GM23338 (cell line): Measurements from ENCODE around the gene GHDC. TPM values are rescaled to one million over a fixed set of nuclear protein-coding genes. Genes with fewer than 3 reads are reported as not detected.
A peak's percentile ranks its signal among the peaks of the same experiment; 100 is the strongest.

Experiments
- ATAC-seq: fragments of 200-7000 bp; cut with Tn5 transposase; 3 replicates; pipeline ENCODE4 v1.9.1; 2020
- DNase-seq: peaks from one replicate; pipeline ENCODE4 v3.0.0-alpha.2; 2015; ENCODE audit warnings: low spot score
- H2AFZ ChIP-seq: fragments of 200-600 bp; sonication (generic); 2 replicates; pipeline ENCODE4 v1.8.0; 2016; ENCODE audit warnings: antibody characterized with exemption, mild to moderate bottlenecking, moderate library complexity
- H3F3A ChIP-seq: fragments of 200-600 bp; sonication (generic); replicated peaks from 2 replicates; pipeline ENCODE4 v1.8.0; 2017; ENCODE audit warnings: antibody characterized with exemption, mixed run types, low read depth
- H3K27ac ChIP-seq: fragments of 200-600 bp; sonication (generic); 2 replicates; pipeline ENCODE4 v1.6.1; 2016; ENCODE audit warnings: low read depth
- H3K27me3 ChIP-seq: fragments of 200-600 bp; sonication (generic); 2 replicates; pipeline ENCODE4 v1.8.0; 2016; ENCODE audit warnings: mild to moderate bottlenecking, mixed run types, moderate library complexity; ENCODE audit not compliant: insufficient read depth
- H3K36me3 ChIP-seq: fragments of 200-600 bp; sonication (generic); 2 replicates; pipeline ENCODE4 v1.8.0; 2016; ENCODE audit warnings: mild to moderate bottlenecking; ENCODE audit not compliant: insufficient read depth
- H3K4me1 ChIP-seq: fragments of 200-600 bp; sonication (generic); 2 replicates; pipeline ENCODE4 v1.8.0; 2016; ENCODE audit warnings: mild to moderate bottlenecking, moderate library complexity; ENCODE audit not compliant: insufficient read depth
- H3K4me2 ChIP-seq: fragments of 200-600 bp; sonication (generic); 2 replicates; pipeline ENCODE4 v1.7.1; 2017; ENCODE audit warnings: mixed run types
- H3K4me3 ChIP-seq: fragments of 200-600 bp; sonication (generic); 2 replicates; pipeline ENCODE4 v1.6.1; 2016; ENCODE audit warnings: mixed run types
- H3K79me2 ChIP-seq: fragments of 200-600 bp; sonication (generic); replicated peaks from 2 replicates; pipeline ENCODE4 v1.8.0; 2017; ENCODE audit warnings: mild to moderate bottlenecking; ENCODE audit not compliant: insufficient read depth
- H3K9me2 ChIP-seq: fragments of 200-600 bp; sonication (generic); 2 replicates; pipeline ENCODE4 v1.8.0; 2017; ENCODE audit not compliant: insufficient read depth
- H4K20me1 ChIP-seq: fragments of 200-600 bp; sonication (generic); replicated peaks from 2 replicates; pipeline ENCODE4 v1.8.0; 2017; ENCODE audit warnings: mild to moderate bottlenecking; ENCODE audit not compliant: insufficient read depth
- H3K27ac Mint-ChIP-seq: 2 replicates; pipeline ENCODE4 v1.8.0; 2020; ENCODE audit warnings: inconsistent platforms, mild to moderate bottlenecking, moderate library complexity, mixed read lengths
- H3K27me3 Mint-ChIP-seq: 3 replicates; pipeline ENCODE4 v1.8.0; 2022; ENCODE audit warnings: low read depth, mild to moderate bottlenecking, moderate library complexity, mixed read lengths, inconsistent platforms; ENCODE audit not compliant: insufficient read depth, poor library complexity
- H3K36me3 Mint-ChIP-seq: 3 replicates; pipeline ENCODE4 v1.8.0; 2021; ENCODE audit warnings: low read depth, mild to moderate bottlenecking, inconsistent platforms, moderate library complexity, mixed read lengths
- H3K4me1 Mint-ChIP-seq: 3 replicates; pipeline ENCODE4 v1.8.0; 2020; ENCODE audit warnings: mild to moderate bottlenecking, inconsistent platforms, mixed read lengths
- H3K4me3 Mint-ChIP-seq: 3 replicates; pipeline ENCODE4 v1.8.0; 2021; ENCODE audit warnings: moderate library complexity, mild to moderate bottlenecking, inconsistent platforms, mixed read lengths
- H3K9me3 Mint-ChIP-seq: 3 replicates; pipeline ENCODE4 v1.8.0; 2020; ENCODE audit warnings: moderate library complexity, mild to moderate bottlenecking, inconsistent platforms, mixed read lengths
- CTCF ChIP-seq, 2 experiments: fragments of 200-600 bp in 1 of 2; sonication (generic) in 1 of 2; conservative IDR thresholded peaks; 2 replicates each; pipeline versions ENCODE4 v1.5.1 to v1.6.1; 2016 to 2017; ENCODE audit warnings: antibody characterized with exemption in 2 of 2, low read depth in 2 of 2, mild to moderate bottlenecking in 2 of 2, moderate library complexity in 1 of 2
- ETS1 ChIP-seq: IDR thresholded peaks from 2 replicates; pipeline ENCODE4 v1.6.1; 2016; ENCODE audit warnings: antibody characterized with exemption
- EZH2 ChIP-seq: fragments of 200-600 bp; sonication (generic); IDR thresholded peaks from one replicate; pipeline ENCODE4 v1.8.0; 2017; ENCODE audit warnings: antibody characterized with exemption, mild to moderate bottlenecking, low read depth; ENCODE audit not compliant: unreplicated experiment
- EZH2phosphoT487 ChIP-seq: fragments of 200-600 bp; sonication (generic); IDR thresholded peaks from one replicate; pipeline ENCODE4 v1.8.1; 2018; ENCODE audit warnings: antibody characterized with exemption; ENCODE audit not compliant: unreplicated experiment
- NANOG ChIP-seq: IDR thresholded peaks from 2 replicates; pipeline ENCODE4 v1.6.1; 2016; ENCODE audit warnings: antibody characterized with exemption, borderline replicate concordance
- POLR2AphosphoS5 ChIP-seq: IDR thresholded peaks from 2 replicates; pipeline ENCODE4 v1.6.1; 2016; ENCODE audit warnings: antibody characterized with exemption, low read depth
- ZNF114 ChIP-seq: fragments of 250-450 bp; sonication (Bioruptor Pico); IDR thresholded peaks from 2 replicates; pipeline ENCODE4 v1.5.0; 2020; ENCODE audit warnings: mild to moderate bottlenecking, moderate library complexity
- ZNF331 ChIP-seq: fragments of 250-450 bp; sonication (Bioruptor Pico); IDR thresholded peaks from 2 replicates; pipeline ENCODE4 v1.5.0; 2020; ENCODE audit warnings: low read depth, mild to moderate bottlenecking, moderate library complexity
- ZNF462 ChIP-seq: fragments of 250-450 bp; sonication (Bioruptor Pico); IDR thresholded peaks from 2 replicates; pipeline ENCODE4 v1.5.0; 2020; ENCODE audit warnings: mild to moderate bottlenecking, moderate library complexity
- polyA plus RNA-seq: library from polyadenylated mRNA; unstranded; fragments of >200 nt; fragmentation: Nextera tagmentation; extraction: Ambion mirVana; gene quantifications from 2 replicates; pipeline ENCODE4 v1.2.1, GENCODE V29; 2016
- total RNA-seq: library from RNA; depleted of rRNA; stranded (reverse); fragments of >200 nt; shearing (Covaris generic); gene quantifications from 2 replicates; pipeline ENCODE4 v1.2.3, GENCODE V29; 2014

The GHDC gene
- total and polyA plus RNA-seq, 2 experiments from 2014 or later: 4.0 to 13.8 TPM

- peak; percentile 62 for TF ChIP-seq POLR2AphosphoS5
These were observed 10.3 kb downstream of the GHDC start (continued) for GRCh38 chr17:42183741-42184711.

- H3K27me3 Mint-ChIP-seq: peaks cover 58% of the 10 kb centered on the region
- DNase-seq: no peak
These were observed 11.2 kb downstream of the GHDC start for GRCh38 chr17:42182927-42183734.

More at GRCh38 chr17:42182927-42183734, 11.2 kb downstream of the GHDC start:
- Mint-ChIP-seq H3K4me1 (peaks cover 35% of the 10 kb centered on the region), H3K4me3 (peak overlapping the region; percentile 76), H3K27ac (no peak overlapping the region), H3K36me3 (no peaks in the 10 kb centered on the region), H3K9me3 (no peaks in the 10 kb centered on the region)
- H3K79me2 ChIP-seq: no peaks in the 10 kb centered on the region
- H3K27me3 ChIP-seq: peaks cover 52% of the 10 kb centered on the region
- peaks cover 4% of the 10 kb centered on the region; the same call in 1 of the 2 replicates for H4K20me1 ChIP-seq
- no peaks in the 10 kb centered on the region for H3K36me3 ChIP-seq
- TF ChIP-seq ZNF114 (CRISPR knock-in tag): no peak
- no peak for TF ChIP-seq EZH2phosphoT487
- no peak for TF ChIP-seq CTCF (conservative IDR thresholded peaks at IDR 0.05; ENCODE audit: low read depth in 2 of 2)
- TF ChIP-seq ZNF331 (CRISPR knock-in tag): no peak
- no peak for TF ChIP-seq NANOG
- TF ChIP-seq ZNF462: no peak
- no peak for TF ChIP-seq ETS1
- TF ChIP-seq POLR2AphosphoS5: no peak
- TF ChIP-seq EZH2: no peak
- H2AFZ ChIP-seq: peak overlapping the region; percentile 100
- H3K4me1 ChIP-seq: peaks cover 13% of the 10 kb centered on the region; the same call in 1 of the 2 replicates
- peak overlapping the region; percentile 84 for H3K4me3 ChIP-seq
- peaks cover 14% of the 10 kb centered on the region for H3F3A ChIP-seq
- H3K4me2 ChIP-seq: peak overlapping the region; percentile 98
- H3K27ac ChIP-seq: no peak overlapping the region
- no peak for ATAC-seq
- H3K9me2 ChIP-seq: no peaks in the 10 kb centered on the region
